Esophagus muscularis mucosa (tissue), 4 donors: ENCODE measurements around the gene L3MBTL4.

Experiments
- EP300 ChIP-seq: sonication (generic); formaldehyde crosslinking; IDR thresholded peaks from one replicate; pipeline ENCODE4 v1.6.1; 2017; ENCODE audit warnings: antibody characterized with exemption
- POLR2A ChIP-seq: fragments of 450-650 bp; IDR thresholded peaks from one replicate; pipeline ENCODE4 v1.6.1; 2017; ENCODE audit warnings: antibody characterized with exemption, moderate library complexity, mild to moderate bottlenecking, low read depth
- POLR2AphosphoS5 ChIP-seq, 2 donors: sonication (generic); formaldehyde crosslinking; IDR thresholded peaks; one replicate each; pipeline ENCODE4 v1.6.1; 2017; ENCODE audit warnings: antibody characterized with exemption in 2 of 2
- TF ChIP-seq, protein P1 (sequence below), 3 experiments: fragments of 200-600 bp in 2 of 3; fragments of 450-650 bp in 1 of 3; sonication (generic) in 2 of 3; IDR thresholded peaks; one replicate each; pipeline ENCODE4 v1.5.1; 2017 to 2019; ENCODE audit warnings: antibody characterized with exemption in 3 of 3, mild to moderate bottlenecking in 2 of 3, moderate library complexity in 1 of 3

GRCh38 chr18:6024745-6025248, 389.9 kb downstream of the L3MBTL4 start:
- TF ChIP-seq, protein P1, sequence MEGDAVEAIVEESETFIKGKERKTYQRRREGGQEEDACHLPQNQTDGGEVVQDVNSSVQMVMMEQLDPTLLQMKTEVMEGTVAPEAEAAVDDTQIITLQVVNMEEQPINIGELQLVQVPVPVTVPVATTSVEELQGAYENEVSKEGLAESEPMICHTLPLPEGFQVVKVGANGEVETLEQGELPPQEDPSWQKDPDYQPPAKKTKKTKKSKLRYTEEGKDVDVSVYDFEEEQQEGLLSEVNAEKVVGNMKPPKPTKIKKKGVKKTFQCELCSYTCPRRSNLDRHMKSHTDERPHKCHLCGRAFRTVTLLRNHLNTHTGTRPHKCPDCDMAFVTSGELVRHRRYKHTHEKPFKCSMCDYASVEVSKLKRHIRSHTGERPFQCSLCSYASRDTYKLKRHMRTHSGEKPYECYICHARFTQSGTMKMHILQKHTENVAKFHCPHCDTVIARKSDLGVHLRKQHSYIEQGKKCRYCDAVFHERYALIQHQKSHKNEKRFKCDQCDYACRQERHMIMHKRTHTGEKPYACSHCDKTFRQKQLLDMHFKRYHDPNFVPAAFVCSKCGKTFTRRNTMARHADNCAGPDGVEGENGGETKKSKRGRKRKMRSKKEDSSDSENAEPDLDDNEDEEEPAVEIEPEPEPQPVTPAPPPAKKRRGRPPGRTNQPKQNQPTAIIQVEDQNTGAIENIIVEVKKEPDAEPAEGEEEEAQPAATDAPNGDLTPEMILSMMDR (IDR thresholded peaks at IDR 0.05) = no peak
- no peak for TF ChIP-seq POLR2A
- no peak for TF ChIP-seq EP300
- no peak for TF ChIP-seq POLR2AphosphoS5 (IDR thresholded peaks at IDR 0.05)
